ENCODE results near the gene CLSTN2.

The CLSTN2 gene

GRCh38 chr3:140438736-140439470 is 503.9 kb downstream of the CLSTN2 start:
- DNase-seq, result no peak

DNA sequence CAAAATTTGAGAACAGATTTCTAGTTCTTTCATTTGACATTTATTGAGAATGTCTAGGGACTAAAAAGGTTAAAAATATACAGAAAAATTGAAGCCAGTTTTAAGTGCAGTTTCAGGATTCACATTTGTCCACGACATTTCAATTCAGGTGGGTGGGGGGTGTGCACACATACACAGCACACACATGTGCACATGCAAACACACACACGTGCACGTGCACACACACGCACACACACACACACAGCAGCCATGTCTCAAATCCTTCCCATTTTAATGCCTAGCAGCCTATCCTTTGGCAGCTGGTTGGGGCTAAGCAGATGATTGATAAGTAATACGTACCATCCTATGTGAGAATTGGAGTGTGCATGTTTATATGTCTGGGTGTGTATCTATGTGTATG is 504.5 kb downstream of the CLSTN2 start:
- no peak for DNase-seq

DNA sequence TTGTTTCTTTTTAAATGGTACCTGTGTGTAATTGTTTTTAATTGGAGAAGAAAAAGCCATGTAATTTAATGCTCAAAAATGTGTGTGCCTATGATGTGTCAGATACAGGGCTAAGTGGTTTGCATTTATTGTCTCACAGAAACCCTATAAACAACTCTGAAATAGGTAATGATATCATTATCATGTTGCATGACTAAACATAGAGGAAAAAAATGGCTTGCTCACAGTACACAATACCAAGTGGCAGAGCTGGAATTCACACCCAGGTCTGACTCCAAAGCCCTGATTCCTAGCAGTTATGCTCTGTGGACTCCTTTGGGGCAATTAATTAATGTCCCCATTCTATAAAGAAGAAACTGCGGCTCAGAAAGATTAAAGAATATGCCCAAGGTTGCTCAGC is 505.5 kb downstream of the CLSTN2 start:
- DNase-seq, result no peak

- no peak for DNase-seq
These were observed 506.0 kb downstream of the CLSTN2 start for GRCh38 chr3:140441006-140441405.

DNA sequence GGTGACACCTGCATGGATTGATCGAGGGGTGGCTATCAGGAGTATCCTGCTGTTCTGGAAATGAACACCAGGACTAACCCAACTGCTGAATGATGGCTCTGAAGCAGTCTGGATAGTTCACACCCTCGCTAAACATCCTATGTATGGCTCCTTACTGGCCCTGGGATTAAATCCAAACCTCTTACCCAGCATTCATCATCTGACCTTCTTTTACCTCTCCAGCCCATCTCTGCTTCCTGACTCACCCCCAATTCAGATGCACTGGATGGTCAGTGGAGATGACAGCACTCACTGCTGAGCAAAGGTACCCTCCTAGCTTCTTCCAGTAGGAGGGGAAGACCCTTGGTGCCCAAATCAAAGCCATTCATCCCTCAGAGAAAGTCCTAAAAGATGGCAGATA is 507.6 kb downstream of the CLSTN2 start:
- DNase-seq, result no peak

DNA sequence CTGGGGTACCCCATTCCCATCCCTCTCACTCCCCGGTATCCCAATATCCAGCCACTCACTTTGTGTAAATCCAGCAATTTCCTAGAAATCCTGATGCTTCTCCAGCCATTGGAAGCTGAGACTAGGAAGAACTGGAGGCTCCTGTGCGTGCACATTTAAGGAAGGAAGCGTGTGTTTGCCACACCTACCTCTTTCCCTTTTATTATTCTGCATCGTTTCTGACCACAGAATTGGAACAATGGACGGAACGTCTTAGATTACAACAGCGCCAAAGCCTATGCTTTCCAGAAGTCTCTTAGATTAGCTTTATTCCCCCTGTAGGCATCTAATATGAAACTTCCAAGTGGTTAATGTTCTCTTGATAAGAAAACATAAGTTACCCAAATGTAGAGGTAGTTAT is 508.1 kb downstream of the CLSTN2 start:
- DNase-seq, result no peak

DNA sequence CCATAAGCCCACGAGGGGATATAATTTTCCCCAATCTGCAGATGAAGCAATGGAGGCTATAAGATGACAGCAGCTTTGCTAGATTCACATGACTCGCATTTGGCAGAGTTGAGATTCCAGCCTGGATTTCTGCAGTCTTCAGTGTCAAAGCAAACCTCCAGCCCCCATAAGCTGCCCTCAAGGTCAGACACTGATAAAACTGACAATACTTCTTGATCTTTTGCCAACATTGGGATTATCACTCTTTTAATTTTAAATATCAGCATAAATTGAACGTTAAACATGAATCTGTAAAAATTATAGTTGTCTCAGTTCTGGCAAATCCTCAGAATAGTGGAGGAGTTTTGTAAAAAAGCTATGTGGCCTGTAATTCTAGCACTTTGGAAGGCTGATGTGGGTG is 508.8 kb downstream of the CLSTN2 start:
- no peak for DNase-seq

- no peak for DNase-seq
These were observed 511.7 kb downstream of the CLSTN2 start for GRCh38 chr3:140446734-140447133.

GRCh38 chr3:140447136-140447535 is 512.2 kb downstream of the CLSTN2 start:
- DNase-seq, result no peak

- DNase-seq, result no peak
These were observed 513.0 kb downstream of the CLSTN2 start for GRCh38 chr3:140448001-140448400.

DNA sequence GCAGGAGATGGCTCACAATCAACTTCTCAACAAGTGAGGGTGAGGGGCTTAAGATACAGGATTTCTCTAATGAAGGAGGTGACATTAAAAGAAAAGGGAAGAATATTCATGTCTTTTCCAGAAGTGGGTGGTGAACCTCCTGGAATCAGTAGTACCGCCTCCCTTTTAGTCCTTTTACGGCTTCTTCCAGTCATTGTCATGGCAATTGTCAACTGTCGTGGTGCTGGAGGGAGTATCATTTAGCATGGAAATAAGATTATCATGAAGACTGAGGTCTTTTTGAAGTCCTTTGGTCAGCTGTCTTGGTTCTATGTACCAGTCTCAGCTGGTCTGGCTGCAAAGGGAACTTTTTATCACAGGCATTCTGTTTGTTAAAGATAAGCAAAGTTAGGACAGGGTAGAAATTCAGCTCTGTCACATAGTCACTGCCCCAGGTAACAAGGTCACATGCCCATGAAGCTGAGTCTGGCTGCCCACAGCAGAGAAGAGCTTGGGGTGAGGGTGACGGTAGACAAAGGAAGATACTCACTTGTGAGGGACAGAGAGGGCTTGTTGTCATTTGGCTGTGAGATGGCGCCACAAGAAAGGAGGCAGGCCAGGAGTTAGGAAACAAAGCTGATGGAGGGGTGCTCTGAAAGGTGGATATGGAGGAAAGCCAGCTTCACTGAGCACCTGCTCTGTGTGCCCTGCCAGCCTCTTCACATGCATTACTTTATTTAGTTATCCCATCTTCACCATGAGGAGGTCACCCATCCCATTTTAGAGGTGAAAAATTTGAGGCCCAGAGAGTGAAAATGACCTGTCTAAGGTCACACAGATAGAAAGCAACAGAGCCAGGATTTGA is 514.6 kb downstream of the CLSTN2 start:
- DNase-seq, result no peak

- DNase-seq, result no peak
These were observed 518.8 kb downstream of the CLSTN2 start for GRCh38 chr3:140453750-140454149.

DNA sequence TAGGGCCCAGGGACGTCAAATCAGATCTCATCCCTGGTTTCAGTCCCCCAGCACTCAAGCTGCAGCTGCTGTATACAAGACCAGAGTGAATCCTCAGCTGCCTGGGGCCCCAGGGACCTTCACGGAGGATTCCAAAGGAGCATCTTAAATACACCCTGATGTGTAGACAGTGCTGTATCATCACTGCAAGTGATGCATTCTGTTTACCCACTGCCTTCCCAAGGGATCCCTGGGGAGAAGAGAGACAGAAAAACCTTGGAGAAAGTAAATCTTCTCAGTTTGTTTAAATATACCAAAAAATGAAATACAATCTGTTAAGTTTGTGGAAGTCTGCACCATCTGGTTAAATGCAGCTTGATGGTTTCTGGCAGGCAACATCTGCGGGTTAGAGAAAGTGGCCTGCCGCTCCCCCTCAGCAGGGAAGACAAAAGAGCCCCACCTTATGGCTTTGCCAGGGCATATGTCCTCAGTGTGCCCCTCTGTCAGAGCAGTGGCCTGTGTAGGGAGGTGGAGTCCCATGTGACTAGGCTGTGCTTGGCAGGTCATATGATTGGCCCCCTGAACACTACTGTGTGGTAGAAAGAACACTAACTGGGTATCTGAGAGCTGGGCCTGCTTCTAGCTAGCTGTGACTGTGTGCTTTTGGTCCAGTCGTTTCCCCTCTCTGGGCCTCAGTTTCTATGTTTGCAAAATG is 520.7 kb downstream of the CLSTN2 start:
- DNase-seq, result no peak

DNA sequence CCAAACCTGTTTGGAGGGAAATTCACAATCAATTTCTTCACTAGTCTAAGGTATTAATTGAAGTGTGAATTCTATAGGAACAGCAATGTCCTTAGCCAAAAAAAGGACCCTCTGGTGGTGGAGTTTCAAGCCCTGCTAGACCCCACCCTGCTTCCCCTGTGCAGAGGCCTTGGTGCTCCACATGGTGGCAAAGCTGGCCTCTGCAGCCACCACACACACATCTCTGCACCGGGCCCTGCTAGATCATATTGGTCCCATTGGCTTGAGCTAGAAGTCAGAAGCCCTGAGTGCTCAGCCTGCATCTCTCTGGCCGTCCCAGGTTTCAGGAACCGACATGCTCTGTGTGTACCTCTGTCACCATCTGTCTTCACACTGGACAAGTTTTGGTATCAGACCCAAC is 522.0 kb downstream of the CLSTN2 start:
- no peak for DNase-seq

DNA sequence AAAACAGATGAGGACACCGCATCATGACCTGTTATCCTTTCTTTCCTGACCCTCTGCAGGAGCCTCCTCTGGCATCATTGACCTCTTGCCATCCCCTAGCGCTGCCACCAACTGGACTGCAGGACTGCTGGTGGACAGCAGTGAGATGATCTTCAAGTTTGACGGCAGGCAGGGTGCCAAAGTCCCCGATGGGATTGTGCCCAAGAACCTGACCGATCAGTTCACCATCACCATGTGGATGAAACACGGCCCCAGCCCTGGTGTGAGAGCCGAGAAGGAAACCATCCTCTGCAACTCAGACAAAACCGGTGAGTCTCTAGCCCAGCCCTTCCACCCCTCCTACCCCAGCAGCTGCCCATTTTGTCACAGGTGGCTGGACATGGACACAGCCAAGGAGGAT is 524.5 kb downstream of the CLSTN2 start:
- no peak for DNase-seq

DNA sequence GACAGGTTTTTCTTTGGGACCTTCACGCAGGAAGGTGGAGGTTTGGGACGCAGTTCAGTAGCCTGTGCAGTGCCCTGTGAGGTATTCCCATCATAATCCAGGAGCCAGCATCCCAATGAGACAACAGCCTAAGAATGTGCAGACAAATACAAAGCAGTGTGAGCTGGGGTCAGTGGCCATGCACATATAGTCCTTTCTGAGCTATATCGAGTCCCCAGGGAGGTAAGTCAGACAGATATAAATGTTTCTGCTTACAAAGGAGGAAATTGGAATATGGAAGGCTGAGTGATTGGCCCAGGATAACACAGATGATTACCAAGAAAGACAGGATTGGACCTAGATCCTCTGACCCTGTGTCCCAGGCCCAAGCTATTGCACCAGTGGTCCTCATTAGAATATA is 526.3 kb downstream of the CLSTN2 start:
- DNase-seq, result no peak

DNA sequence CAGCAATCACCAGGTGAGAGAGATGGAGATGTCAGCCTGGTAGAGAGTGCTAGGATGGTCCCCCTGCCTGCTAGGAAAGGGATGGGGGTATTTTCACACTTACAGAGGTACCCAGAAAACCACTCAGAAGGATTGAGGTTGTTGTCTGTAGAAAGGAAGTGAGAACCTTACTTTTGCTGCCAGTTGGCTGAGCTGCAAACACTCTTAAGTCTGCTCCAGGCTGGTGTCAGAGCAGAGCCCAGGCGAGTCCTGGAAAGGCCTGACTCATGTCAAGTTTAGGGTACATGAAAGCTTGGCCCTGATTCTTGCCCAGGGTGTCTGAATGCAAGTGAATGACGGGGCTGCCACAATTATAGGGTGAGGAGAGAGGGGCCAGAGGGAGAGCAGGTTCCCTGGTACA is 528.4 kb downstream of the CLSTN2 start:
- no peak for DNase-seq

DNA sequence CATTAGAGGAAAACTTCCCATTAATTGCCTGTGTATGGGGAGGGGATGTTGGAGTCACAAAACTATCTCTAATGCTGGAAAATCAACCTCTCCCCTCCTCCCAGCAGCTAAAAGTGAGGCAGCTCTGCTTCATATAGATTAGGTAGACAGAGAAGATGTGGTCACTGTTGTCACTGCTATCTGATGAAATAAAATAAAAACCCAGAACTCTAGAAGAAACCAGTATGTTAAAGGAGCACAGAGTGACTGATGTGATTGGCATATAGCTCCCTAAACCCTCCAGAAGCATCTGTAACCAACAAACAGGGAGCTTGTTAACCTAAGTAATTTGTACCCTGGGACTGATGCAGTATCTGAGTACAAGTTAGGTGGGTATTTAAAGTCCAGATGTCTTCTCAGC is 531.0 kb downstream of the CLSTN2 start:
- DNase-seq, result no peak

DNA sequence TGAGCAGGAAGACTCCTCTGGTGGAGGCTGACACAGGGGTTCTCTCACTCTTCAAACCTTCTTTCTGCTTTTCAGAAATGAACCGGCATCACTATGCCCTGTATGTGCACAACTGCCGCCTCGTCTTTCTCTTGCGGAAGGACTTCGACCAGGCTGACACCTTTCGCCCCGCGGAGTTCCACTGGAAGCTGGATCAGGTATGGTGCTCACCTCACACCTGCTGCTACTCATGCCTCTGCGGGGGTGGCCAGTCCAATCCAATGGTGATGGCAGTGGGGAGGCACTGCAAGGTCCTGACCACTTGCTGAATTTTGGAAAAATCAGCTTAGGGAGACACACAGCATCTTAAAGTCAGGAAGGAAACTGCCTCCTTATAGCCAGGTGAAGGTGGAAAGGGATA is 531.5 kb downstream of the CLSTN2 start:
- DNase-seq, result no peak

DNA sequence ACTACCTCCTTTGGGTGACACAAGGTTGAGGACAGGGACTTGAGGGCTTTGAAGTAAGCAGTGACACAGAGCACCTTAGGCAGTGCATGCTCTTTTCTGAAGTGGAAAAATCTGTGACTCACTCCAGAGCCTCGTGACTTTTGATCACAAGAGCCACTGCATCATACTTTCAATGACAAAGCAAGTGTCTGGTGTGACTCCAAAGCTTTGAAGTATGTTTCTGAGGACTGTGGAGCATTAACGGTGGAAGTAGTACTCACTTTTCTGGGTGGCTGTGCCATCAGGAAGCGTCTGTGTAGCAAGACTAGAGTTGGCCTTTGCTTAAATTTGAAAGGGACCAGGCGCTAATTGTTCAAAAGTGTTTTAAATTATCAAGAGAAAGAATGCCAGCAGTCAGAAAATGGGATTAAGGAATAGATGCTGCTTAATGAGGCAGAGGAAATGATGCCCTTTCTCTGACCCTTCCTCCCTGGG is 532.2 kb downstream of the CLSTN2 start:
- DNase-seq, result no peak

DNA sequence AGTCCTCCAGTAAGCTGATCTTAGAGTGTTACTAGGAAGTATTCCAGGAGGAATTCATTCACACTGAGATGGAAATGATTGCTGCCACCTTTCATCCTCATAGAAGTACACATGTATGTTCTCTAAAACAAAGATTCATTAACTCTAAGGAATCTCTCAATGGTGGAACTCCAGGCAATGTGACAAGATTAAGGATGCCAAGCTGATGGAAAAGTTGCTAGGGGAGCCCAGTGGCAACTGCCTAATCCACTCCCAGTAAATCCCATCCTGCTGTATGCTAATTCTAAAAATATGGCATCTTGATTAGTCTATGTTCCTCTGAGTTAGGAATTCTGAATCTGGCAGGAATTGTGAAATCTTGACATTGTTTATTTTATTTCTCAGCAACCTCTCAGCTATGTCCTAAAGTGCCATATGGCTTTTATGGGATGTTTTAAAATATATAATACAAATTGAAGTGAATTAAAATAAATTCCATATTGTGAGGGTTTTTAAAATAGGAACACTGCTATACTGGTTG is 532.9 kb downstream of the CLSTN2 start:
- DNase-seq, result no peak

GRCh38 chr3:140468407-140468806 is 533.4 kb downstream of the CLSTN2 start:
- no peak for DNase-seq

- no peak for DNase-seq
These were observed 534.5 kb downstream of the CLSTN2 start for GRCh38 chr3:140469491-140469890.

DNA sequence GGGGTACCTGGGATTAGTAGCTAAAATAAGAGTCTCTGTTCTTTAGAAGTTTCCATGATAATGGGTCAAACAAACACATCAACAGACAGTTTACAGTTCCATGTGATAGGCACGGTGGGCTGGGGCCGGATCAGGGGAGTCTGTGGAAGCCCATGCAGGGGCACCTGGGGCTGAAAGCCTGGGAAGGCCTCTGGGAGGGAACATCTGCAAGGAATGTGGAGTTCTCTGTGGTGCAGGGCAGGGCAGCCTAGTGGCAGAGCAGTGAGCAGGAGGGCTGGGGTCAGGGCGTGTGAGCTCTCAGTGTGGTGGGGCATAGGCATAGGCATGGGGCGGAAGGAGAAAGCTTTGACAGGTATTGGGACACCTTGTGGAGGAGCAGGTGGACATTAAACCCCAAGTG is 535.2 kb downstream of the CLSTN2 start:
- DNase-seq, result no peak
